ENCODE measurements around the gene MGST2.

MGST2 gene

DNA sequence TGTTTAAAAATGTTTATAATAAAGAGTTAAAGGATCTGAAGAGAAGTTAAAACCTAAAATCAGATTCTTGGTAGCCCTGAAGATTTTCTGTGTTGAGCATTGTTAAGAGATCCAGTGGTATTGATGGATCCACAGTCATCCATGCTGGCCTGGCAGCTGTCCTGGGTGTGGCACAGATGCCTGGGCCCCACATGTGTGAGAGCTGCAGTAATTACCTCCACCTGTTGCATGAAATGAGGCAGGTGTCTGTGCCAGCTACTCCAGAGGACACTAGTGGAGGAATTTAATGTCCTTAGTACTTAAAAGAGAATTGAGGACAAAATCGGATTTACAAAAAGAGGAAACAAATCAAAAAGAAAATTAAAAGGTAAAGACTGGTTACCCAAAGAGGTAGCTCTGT is 44.0 kb downstream of the MGST2 start:
- CTCF ChIA-PET: no interaction called here

DNA sequence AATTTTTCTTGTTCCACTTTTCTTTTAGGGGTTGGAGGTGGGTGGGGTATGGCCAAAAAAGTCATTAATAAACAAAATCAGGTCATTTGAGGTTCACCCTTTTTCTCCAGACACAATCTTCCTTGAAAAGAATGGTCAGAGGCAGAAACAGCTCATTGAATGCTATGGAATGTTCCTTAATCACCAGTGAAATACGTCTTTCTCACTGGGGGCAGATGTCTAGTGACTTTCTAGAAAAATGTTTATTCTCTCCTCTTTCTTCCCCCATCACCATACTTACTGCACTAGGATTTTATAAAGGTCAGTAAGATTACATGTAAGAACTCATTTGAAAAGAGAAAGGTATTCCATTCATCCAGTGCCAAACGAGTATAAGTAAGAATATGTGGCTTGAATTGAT is 44.5 kb downstream of the MGST2 start:
- TF ChIP-seq, protein P1, sequence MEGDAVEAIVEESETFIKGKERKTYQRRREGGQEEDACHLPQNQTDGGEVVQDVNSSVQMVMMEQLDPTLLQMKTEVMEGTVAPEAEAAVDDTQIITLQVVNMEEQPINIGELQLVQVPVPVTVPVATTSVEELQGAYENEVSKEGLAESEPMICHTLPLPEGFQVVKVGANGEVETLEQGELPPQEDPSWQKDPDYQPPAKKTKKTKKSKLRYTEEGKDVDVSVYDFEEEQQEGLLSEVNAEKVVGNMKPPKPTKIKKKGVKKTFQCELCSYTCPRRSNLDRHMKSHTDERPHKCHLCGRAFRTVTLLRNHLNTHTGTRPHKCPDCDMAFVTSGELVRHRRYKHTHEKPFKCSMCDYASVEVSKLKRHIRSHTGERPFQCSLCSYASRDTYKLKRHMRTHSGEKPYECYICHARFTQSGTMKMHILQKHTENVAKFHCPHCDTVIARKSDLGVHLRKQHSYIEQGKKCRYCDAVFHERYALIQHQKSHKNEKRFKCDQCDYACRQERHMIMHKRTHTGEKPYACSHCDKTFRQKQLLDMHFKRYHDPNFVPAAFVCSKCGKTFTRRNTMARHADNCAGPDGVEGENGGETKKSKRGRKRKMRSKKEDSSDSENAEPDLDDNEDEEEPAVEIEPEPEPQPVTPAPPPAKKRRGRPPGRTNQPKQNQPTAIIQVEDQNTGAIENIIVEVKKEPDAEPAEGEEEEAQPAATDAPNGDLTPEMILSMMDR (conservative IDR thresholded peaks at IDR 0.05; ENCODE audit: low read depth): no peak
- ChIA-PET CTCF (interaction anchor here (0.5 kb wide), 1 partner anchor 407 kb away, joined by 3 read pairs; no protein-coding TSS in a partner anchor), POLR2A (ENCODE audit: low non-redundant PET) (no interaction called here)
- H3K27ac ChIP-seq: no peak overlapping the region
- DNase-seq (ENCODE audit: low spot score): no peak

More for the DNA sequence above, 44.0 kb downstream of the MGST2 start:
- POLR2A ChIA-PET (ENCODE audit: low non-redundant PET): no interaction called here
- DNase-seq (ENCODE audit: low spot score): no peak
- TF ChIP-seq, protein P1 (conservative IDR thresholded peaks at IDR 0.05; ENCODE audit: low read depth): no peak
- H3K27ac ChIP-seq: no peak overlapping the region

DNA sequence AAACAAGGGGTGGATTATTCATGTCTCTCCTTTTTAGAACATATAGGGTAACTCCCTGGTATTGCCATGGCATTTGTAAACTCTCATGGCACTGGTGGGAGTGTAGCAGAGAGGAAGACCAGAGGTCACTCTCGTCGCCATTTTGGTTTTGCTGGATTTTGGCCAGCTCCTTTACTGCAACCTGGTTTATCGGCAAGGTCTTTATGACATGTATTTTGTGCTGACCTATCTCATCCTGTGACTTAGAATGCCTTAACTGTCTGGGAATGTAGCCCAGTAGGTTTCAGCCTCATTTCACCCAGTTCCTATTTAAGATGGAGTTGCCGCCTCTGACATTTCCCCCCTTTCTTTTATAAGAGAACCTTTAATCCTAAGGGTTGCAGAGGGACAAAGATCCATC is 45.8 kb downstream of the MGST2 start:
- DNase-seq (ENCODE audit: low spot score): no peak
- no peak overlapping the region for H3K27ac ChIP-seq
- TF ChIP-seq, protein P1 (conservative IDR thresholded peaks at IDR 0.05; ENCODE audit: low read depth): no peak
- ChIA-PET CTCF (interaction anchor here (0.6 kb wide), 1 partner anchor 292 kb away, joined by 5 read pairs; no protein-coding TSS in a partner anchor), POLR2A (ENCODE audit: low non-redundant PET) (no interaction called here)

DNA sequence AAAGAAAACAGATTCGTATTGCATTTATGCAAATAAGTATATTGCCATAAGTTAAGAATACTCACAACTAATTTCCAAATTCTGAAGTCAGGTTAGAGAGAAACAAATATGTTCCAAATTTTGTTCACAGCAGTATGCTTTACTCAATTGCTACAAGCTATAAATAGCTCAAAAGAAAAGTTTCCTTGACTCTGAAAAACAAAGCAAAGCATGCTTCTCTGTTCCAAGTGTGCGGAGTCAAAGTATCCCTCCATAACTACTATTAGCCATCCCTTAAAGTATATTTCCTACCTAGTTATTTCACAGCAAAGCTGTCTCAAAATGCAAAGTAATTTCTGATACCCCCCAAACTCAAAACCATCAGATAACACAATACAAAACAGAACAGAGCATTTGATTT is 47.3 kb downstream of the MGST2 start:
- no peak for DNase-seq (ENCODE audit: low spot score)
- TF ChIP-seq, protein P1 (conservative IDR thresholded peaks at IDR 0.05; ENCODE audit: low read depth): no peak
- H3K27ac ChIP-seq: no peak overlapping the region
- CTCF ChIA-PET: no interaction called here
- POLR2A ChIA-PET (ENCODE audit: low non-redundant PET): no interaction called here

DNA sequence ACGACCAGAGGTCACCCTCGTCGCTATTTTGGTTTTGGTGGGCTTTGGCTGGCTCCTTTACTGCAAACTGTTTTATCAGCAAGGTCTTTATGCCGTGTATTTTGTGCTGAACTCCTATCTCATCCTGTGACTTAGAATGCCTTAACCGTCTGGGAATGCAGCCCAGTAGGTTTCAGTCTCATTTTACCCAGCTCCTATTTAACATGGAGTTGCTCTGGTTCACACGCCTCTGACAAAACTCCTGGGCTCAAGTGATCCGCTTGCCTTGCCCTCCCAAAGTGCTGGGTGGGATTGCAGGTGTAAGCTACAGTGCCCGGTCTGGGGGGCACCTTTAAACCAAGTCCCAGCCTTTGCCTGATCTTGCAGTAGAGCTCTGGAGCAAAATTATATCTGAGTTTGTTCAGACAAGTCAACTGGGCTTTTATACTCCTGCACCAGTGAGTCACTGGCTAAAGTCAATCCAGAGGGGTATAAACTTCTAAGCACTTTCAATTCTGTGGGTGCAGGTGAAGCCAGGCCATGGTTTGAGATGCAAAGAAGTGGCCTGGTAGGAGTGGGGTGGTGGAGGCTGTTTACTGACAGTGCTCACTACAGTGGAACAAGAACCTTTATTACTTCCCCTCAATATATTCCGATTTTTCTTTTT is 50.2 kb downstream of the MGST2 start:
- ChIA-PET CTCF (no interaction called here), POLR2A (ENCODE audit: low non-redundant PET) (no interaction called here)
- H3K27ac ChIP-seq: peak overlapping the region; percentile 48; the same call in 1 of the 2 replicates
- TF ChIP-seq, protein P1 (conservative IDR thresholded peaks at IDR 0.05; ENCODE audit: low read depth): no peak
- DNase-seq (ENCODE audit: low spot score): no peak

DNA sequence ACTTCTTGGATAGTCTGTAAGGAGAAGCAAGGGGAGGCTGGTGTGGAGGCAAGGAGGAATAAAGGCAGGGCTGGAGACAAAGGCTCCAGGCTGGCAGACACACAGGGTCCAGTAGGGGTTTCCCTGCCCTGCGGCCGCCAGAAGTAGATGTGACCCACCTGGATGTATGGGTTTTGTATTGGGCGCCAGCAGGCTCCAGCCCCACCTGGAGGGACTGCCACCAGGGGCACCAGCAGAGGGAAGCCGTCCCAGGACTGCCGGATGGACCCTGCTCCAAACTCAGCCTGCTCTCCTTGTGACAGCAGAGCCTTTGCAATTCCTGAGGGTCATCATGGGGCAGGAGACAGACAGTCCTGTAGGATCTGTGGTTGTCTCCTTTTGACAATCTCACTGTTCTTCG is 52.7 kb downstream of the MGST2 start:
- ChIA-PET CTCF (no interaction called here), POLR2A (ENCODE audit: low non-redundant PET) (no interaction called here)
- TF ChIP-seq, protein P1 (conservative IDR thresholded peaks at IDR 0.05; ENCODE audit: low read depth): no peak
- H3K27ac ChIP-seq: no peak overlapping the region
- DNase-seq (ENCODE audit: low spot score): no peak
